GM12878 (cell line): ENCODE measurements around the gene FSHB. TPM values are rescaled to one million over a fixed set of nuclear protein-coding genes. Genes with fewer than 3 reads are reported as not detected.

ENCODE experiments used
- CUX1 ChIP-seq: IDR thresholded peaks from 2 replicates; pipeline ENCODE4 v1.6.1; 2012; ENCODE audit warnings: improper control_type of control experiment, low read depth, low read length; ENCODE audit not compliant: insufficient replicate concordance
- KDM1A ChIP-seq: fragments of 200-600 bp; sonication (generic); IDR thresholded peaks from 2 replicates; pipeline ENCODE4 v1.6.1; 2016; ENCODE audit warnings: borderline replicate concordance
- YY1 ChIP-seq: IDR thresholded peaks from 2 replicates; pipeline ENCODE4 v1.6.1; 2011; ENCODE audit warnings: low read depth, mild to moderate bottlenecking, low read length
- ZBTB40 ChIP-seq: fragments of 450-650 bp; IDR thresholded peaks from 2 replicates; pipeline ENCODE4 v1.6.1; 2016; ENCODE audit warnings: mild to moderate bottlenecking, moderate library complexity, borderline replicate concordance
- polyA plus RNA-seq, 11 experiments: library from polyadenylated mRNA; depleted of rRNA in 4 of 11; unstranded in 6 of 11; stranded (reverse) in 5 of 11; fragments of >200 nt; fragmentation: Nextera tagmentation in 4 of 11; fragmentation: Illumina TruSeq in 1 of 11; extraction: Ambion mirVana in 4 of 11; extraction: Trizol in 1 of 11; gene quantifications; 1 replicate in 1 of 11; 2 replicates in 10 of 11; pipeline versions ENCODE4 v1.2.1 to v1.2.3, GENCODE V29; 2011 to 2016; ENCODE audit warnings: inconsistent platforms in 2 of 11, missing spikeins in 2 of 11, low read depth in 1 of 11
- total RNA-seq, 4 experiments: library from RNA; depleted of rRNA in 3 of 4; stranded (reverse); fragments of >200 nt in 3 of 4; fragmentation: Illumina TruSeq in 1 of 4; extraction: Trizol in 1 of 4; gene quantifications; 2 replicates each; pipeline versions ENCODE4 v1.2.1 to v1.2.3, GENCODE V29; 2013 to 2021

The FSHB gene
- total and polyA plus RNA-seq, 10 of the 15 experiments (the other 5 are each of a cell fraction or from before 2014, with no cell fraction given) = not detected

GRCh38 chr11:30196400-30197206 is 34.2 kb upstream of the FSHB start (continued):
- TF ChIP-seq ZBTB40 (no peak), CUX1 (no peak), KDM1A (no peak), YY1 (peak; percentile 47; the same call in 1 of the 2 replicates)
